Measurements from ENCODE around the gene CCNG2.

- no peak for TF ChIP-seq NFYA (IDR thresholded peaks at IDR 0.05; ENCODE audit: borderline replicate concordance, low read depth, low read length)
- no peak for TF ChIP-seq TAF1 (IDR thresholded peaks at IDR 0.05; ENCODE audit: borderline replicate concordance, low read depth, low read length)
- no peak for TF ChIP-seq MYC (IDR thresholded peaks at IDR 0.05; ENCODE audit: insufficient read depth, insufficient read length, insufficient replicate concordance, low read length, severe bottlenecking)
These were observed 14.4 kb upstream of the CCNG2 start for GRCh38 chr4:77142646-77143028.

Measured in GM12878 (cell line).